Tibial nerve (tissue), 4 donors: Measurements from ENCODE around the gene PRKACB.

Experiments used
- EP300 ChIP-seq, 2 donors: sonication (generic); formaldehyde crosslinking; IDR thresholded peaks; one replicate each; pipeline ENCODE4 v1.6.1; 2017; ENCODE audit warnings: antibody characterized with exemption in 2 of 2, mild to moderate bottlenecking in 1 of 2
- TF ChIP-seq, protein P1 (sequence below), 5 experiments: fragments of 200-600 bp in 3 of 5; fragments of 450-650 bp in 2 of 5; sonication (generic) in 3 of 5; IDR thresholded peaks; one replicate each; pipeline ENCODE4 v1.5.1; 2016 to 2019; ENCODE audit warnings: antibody characterized with exemption in 5 of 5, mild to moderate bottlenecking in 3 of 5, moderate library complexity in 2 of 5

DNA sequence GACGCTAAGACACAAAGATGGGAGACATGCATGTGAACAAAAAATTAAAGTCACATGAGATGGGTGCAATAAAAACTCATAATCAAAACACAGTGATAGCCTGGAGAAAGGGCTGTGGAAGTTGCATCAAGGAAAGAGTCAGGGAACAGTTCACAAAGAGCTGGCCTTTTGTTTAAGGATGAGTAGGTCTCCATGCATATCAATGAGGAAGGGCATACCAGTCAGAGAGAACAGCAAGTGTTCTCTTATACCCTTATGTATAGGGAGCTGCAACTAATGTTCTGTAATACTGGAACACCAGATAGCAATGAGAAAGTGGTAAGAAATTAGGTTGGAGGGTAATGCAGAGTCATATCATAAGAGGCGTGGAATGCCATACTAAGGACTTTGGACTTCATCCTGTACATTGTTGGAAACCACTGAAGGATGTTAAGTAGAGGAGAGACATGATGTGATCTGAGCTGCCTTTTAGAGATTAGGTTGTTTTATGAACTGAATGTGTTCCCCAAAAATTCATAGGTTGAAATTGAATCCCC, 110.7 kb downstream of the PRKACB start:
- TF ChIP-seq, protein P1, sequence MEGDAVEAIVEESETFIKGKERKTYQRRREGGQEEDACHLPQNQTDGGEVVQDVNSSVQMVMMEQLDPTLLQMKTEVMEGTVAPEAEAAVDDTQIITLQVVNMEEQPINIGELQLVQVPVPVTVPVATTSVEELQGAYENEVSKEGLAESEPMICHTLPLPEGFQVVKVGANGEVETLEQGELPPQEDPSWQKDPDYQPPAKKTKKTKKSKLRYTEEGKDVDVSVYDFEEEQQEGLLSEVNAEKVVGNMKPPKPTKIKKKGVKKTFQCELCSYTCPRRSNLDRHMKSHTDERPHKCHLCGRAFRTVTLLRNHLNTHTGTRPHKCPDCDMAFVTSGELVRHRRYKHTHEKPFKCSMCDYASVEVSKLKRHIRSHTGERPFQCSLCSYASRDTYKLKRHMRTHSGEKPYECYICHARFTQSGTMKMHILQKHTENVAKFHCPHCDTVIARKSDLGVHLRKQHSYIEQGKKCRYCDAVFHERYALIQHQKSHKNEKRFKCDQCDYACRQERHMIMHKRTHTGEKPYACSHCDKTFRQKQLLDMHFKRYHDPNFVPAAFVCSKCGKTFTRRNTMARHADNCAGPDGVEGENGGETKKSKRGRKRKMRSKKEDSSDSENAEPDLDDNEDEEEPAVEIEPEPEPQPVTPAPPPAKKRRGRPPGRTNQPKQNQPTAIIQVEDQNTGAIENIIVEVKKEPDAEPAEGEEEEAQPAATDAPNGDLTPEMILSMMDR (IDR thresholded peaks at IDR 0.05) = no peak
- TF ChIP-seq EP300 (IDR thresholded peaks at IDR 0.05) = no peak
